HG02678 (cell line): ENCODE data around the gene PMPCA.

Experiments
- ATAC-seq: cut with Tn5 transposase; IDR thresholded peaks from one replicate; pipeline ENCODE4 v1.9.1; 2021; ENCODE audit warnings: mild to moderate bottlenecking, moderate library complexity; ENCODE audit not compliant: unreplicated experiment

PMPCA gene, protein sequence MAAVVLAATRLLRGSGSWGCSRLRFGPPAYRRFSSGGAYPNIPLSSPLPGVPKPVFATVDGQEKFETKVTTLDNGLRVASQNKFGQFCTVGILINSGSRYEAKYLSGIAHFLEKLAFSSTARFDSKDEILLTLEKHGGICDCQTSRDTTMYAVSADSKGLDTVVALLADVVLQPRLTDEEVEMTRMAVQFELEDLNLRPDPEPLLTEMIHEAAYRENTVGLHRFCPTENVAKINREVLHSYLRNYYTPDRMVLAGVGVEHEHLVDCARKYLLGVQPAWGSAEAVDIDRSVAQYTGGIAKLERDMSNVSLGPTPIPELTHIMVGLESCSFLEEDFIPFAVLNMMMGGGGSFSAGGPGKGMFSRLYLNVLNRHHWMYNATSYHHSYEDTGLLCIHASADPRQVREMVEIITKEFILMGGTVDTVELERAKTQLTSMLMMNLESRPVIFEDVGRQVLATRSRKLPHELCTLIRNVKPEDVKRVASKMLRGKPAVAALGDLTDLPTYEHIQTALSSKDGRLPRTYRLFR

DNA sequence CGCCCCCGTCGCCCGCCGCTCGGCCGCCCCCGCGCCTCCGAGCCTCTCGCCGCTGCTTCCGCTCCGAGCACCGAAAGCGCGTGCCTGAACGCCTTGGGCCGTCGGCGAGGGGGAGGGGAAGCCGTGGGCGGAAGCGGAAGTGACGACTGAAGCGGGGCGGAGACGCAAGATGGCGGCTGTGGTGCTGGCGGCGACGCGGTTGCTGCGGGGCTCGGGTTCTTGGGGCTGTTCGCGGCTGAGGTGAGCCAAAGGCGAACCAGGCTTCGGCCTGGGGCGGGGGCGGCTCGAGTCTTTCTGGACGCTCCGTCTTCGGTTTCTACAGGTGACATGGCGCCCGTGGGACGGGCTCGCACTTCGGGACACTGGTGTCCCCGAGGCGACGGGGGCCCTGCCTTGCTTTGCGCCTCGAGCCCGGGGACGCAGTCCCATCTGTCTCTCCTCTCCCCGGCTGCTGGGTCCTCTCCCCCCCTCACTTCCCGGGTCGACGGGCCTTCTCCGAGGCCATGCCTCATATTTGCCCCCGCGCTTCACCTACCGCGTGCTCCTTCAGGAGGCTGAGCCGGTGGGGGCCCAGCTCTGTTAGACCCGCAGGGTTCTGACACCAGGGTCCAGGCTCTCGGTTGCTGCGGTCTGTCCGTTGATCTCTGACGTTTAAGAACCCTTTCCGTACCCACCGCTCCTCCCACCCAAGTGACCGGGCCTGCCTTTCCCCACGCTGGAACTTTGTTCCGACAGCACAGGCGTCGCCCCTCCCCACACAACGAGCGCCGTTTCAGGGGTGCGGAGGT is at the start of gene PMPCA, which contains the start of gene ENTR1:
Gene PMPCA (plus strand): TSS at position 159 of the 788 bp plus-strand sequence. CDS start 11 bp downstream, at position 170.
Gene ENTR1 (minus strand): TSS at position 115 of the 788 bp plus-strand sequence. CDS start 217 bp downstream, outside the sequence.
- ATAC-seq = peak; percentile 82

DNA sequence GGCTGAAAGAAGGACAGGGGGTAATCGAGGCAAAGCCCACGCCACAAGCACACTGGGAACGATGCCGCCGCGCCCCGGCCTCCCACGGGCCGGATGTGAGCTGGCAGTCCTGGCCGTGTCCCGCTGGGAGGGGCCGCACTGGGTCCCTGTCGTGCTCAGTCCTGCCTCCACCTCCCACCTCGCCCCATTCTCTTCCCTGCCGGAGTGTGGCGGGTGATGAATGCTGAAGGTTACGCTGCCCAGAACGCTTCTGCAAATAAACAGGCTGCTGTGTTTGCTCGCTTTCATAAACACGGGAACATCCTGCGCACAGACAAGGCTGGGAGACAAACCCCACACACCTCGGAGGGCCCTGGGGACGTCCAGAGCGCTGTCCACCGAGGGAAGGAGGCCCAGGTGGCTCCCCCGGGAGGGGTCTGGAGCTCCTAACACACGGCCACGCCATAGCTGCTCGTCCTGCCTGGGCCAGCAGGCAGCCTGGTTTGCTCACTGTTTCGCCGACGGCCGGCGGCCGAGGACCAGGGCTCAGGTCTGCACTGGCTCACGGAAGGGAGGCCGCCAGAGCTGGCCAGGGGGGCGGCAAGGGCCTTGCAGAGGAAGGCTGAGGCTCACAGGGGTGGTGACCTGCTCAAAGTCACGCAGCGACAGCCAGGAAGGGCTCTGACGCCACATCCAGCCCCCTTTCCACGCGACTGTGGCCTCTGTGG is 49.3 kb upstream of the PMPCA start:
- ATAC-seq = no peak

DNA sequence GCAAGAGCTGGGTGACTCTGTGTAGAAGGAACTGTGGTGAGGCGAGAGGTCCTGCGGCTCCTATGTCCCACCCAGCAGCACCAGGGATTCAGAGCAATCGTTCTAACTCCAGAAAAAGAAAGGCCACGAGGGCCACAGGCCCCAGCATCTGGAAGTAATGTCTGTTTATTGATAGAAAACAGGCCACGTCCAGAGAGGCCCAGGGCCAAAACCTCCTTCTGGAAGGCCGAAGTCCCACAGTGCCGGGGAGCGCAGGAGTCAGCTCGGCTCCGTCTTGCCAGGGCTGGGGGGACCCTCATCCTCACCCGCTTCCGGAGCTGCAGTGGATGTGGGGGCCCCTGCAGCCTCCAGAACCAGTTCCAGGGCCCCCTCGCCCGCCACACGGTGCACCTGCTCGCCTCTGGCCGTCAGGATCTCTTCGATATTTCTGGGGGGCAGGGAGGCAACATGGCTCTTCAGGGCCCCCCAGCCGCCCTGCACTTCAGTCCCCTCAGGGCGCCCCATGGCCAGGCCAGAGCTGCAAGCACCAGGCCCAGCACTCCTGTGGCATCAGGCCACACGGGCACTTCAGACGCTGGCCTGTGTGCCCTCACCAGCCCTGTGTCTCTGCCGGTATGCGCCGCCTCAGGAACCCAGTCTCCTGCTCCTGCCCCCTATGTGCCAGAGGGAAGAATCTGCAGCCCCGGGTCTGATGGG is 48.6 kb upstream of the PMPCA start:
- ATAC-seq = no peak

DNA sequence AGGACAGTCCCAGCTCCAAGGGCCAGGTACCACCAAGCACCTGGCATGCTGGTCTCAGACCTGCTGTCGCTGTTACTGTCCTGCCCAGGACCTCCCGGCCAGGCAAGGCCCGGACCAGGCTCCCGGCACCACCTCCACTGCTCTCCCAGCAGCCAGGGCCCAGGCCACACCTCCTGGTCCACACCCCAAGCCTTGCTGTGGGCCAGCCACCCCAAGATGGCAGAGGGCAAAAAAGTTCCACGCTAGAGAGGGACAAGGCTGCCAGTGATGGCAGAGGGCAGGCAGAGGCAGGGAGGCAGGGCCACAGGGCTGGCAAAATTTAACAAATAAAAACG is 48.0 kb upstream of the PMPCA start:
- no peak for ATAC-seq

DNA sequence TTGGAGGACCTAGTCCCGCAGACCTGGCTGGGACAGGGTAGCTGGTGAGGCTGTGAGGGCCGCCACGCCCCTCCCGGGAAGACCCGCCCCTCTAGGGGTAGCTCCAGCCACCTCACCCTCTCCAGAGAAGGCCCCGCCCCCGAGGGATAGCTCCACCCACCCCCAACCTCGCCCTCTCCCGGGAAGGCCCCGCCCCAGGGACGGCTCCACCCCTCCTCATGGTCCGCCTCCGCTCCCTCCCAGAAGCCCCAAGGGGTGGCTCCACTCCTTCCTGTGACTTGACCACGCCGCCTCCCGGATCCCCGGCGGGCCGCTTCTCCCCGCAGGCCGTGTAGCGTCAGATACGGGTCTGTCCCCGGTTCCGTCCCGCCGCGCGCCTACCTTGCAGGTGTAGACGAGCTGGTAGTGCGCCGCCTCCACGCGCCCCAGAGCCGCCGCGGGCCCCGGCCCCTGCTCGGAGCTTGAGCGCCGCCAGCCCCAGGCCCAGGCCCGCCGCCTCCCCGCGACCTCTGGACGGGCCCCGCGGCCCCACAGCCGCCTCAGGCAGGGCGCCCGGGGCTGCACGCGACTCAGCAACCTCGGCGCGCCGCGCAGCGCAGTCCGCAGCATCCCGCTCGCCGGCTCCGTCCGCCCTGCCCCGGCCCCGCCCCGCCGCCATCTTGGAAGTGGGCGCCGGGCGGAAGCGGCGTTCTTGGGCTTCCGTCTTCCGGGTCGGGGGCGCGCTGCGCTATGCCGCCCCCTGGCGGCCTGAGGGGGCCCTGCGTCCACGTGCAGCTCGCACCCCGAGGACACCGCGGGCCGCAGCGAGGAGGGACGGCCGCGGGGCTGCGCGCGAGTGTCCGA is 47.1 kb upstream of the PMPCA start, which contains the start of gene DNLZ:
Gene DNLZ (minus strand): TSS at position 639 of the 843 bp plus-strand sequence. CDS start 30 bp downstream, at position 609.
- ATAC-seq = peak; percentile 80

DNA sequence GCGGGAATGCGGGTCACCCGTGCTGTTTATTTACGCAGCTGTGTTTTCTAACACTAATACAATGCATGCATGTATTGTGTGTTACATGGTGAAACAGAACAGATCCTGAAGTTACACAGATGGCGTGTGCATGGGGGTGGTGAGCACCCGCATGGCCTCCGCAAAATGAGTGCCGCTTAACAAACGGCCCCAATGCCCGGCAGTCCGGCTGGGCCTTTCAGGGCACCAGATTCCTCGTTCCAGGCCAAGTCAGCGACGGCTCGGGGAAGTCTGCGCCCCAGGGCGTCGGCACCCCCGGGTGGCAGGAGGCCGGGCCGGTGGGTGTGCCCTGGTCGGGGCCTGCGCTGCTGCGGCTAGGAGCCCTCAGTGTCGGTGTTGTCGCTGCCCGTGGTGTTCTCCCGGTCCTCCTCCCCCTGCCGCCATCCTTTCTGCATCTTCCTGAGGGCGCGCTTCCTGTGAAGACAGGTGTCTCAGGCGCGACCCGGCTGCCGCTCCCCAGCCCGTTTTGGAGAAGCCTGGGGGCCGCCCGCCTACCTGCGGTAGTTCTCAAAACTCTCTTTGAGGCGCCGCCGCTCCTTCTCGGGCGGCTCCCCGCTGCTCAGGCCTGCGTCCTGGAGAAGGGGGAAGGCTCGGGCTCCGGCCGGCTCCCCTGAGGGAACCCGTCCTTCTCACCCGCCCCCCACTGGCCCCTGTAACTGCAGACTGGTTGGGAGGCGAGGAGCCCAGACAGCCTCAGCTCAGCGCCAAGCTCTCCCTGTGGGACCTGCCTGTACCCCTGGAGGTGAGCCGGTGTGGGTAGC is 46.3 kb upstream of the PMPCA start:
- no peak for ATAC-seq

DNA sequence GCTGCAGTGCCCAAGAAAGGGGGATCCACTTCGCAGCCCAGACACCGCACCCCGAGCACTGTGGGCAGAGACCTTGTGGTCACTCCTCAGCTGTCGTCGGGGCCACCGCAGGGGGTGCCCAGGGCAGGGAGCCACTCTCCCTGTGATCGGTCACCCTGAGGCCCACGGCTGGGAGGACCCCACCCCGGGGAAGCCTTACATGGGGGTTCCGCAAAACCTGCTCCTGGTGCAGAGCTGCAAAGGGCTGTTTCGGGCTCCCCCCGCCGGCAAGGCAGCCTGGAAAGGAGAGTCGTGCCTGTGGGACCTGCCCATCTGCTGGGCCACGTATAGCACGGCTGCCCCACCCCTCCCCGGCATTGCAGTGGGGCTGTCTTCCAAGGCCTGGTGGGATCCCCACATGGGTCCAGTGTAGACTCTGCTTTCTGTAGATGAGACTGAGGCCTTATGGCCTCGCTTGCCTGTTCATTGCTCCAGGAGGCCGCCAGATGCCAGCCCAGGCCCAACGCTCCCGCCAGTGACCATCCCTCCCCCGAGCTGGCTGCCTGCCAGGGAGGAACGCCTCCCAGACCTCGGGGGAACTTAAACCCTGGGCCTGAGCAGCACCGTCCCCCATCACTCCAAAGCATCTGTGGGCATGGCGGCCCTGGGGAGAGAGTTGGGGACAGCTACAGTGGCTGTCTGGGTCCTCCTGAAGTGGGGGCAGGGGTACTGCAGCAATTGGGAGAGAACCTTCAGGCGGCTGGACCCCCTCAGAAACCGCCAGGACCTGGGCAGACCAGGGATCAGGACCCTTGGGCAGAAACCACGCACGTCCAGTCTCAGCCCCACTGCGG is 45.3 kb upstream of the PMPCA start:
- no peak for ATAC-seq

DNA sequence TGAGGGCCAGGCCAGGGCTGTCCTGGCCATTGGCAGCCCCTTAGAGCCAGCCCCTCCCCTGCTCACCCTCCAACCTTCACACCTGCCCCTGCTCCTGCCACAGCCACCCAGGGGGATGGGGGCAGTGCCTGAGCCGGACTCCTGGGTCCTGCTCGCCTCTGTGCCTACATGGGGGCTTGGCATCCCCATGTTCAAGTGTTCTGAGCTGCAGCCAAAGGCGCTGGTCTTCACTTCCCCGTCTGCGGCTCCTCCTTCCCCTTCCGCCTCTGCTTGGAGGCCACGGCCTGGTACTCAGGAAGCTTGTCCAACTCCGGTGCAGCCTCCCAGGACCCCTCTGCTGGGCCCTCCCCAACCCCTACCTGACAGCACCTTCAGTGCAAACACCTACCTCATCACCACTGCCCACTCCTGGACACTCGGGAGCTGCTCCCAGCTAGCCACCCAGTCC is 44.7 kb upstream of the PMPCA start:
- no peak for ATAC-seq

DNA sequence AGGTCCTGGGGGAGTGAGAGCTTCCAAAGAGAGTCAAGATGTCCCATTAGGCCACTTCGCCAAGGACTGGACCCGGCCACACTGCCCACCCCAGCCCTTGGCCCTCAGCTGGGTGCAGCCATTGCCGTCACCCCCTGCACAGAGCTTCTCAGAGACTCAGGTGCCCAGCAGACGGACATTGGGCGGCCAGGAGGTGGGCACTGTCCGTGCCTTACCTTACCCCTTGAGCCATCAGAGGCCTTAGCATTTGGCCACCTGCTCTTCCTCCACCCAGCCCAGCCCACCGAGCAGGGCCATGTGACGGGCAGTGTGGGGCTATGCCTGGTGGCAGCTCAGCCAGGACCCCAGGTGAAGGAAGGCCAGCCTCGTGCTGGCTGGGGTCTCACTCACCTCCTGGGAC is 43.6 kb upstream of the PMPCA start:
- ATAC-seq = no peak

DNA sequence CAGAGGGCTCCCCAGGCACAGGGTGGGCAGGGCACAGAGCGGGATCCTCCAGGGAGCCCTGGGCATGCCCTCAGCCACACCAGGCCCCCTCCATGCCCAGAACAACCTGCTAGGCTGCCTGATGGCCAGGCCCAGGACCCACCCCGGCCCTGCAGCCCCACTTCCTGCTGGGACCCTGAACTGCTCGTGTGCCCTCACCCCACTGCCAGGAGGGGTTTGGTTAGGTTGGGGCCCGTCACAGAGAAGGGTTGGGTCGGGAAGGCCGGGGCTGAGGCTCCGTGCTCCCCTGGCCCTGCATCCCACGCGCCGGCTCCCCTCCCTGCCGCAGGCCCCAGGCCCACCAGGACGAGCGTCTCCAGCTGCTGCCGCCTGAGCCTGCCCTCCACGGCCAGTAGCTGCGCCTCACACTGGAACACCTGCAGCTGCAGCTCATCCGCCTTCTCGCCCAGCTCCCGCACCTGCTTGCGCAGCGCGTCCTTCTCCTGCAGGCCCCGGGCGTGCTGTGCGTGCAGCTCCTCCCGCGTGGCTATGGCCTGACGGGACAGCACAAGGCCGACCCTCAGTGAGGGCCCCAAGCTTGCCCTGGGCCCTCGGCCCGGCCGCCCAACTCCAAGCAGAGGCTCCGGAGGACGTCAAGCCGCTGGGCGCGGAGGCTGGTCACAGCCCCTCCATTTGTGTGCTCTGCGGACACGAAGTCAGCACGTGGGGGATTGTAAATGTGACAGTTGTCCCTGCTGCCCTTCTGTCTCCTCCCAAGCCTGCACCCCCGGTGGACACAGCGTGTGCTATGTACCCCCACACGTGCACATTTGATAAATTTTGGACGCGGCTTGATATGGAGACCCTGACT is 42.9 kb upstream of the PMPCA start:
- no peak for ATAC-seq

DNA sequence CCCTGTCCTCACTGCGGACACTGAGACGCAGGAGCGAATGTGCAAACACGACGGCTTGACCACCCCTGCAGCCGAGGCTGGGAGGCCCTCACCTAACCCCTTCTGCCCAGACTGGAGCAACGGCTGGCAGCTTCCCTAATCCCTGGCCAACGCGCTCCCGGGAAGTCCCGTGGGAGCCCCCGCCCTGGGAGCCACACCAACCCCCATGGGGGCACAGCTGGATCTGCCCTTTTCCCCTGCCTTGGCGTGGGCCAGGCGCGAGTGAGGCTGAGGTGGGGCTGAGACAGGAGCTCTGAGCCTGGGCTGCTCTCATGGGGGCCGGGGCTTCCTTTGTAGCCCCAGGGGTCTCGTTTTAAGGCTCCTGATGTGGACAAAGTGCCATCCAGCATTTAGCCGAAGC is 42.3 kb upstream of the PMPCA start:
- no peak for ATAC-seq

DNA sequence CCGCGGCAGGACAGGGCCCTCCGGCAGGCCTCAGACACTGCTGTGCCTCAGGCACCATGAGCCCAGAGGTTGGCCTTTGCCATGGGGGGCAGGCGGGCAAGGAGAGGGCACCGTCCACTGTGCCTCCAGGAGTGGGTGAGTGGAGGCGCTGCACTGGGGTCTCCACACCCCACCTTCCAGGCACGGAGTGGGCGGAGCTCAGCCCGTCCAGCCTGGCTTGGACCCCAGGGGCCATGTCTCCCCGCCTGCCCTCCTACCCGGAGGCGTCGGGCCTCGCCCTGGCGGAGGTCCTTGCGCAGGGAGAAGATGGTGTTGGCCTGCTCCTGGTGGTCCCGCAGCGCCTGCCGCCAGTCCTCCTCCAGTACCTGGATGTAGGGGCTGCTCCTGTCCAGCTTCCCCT is 40.4 kb upstream of the PMPCA start:
- ATAC-seq = no peak

DNA sequence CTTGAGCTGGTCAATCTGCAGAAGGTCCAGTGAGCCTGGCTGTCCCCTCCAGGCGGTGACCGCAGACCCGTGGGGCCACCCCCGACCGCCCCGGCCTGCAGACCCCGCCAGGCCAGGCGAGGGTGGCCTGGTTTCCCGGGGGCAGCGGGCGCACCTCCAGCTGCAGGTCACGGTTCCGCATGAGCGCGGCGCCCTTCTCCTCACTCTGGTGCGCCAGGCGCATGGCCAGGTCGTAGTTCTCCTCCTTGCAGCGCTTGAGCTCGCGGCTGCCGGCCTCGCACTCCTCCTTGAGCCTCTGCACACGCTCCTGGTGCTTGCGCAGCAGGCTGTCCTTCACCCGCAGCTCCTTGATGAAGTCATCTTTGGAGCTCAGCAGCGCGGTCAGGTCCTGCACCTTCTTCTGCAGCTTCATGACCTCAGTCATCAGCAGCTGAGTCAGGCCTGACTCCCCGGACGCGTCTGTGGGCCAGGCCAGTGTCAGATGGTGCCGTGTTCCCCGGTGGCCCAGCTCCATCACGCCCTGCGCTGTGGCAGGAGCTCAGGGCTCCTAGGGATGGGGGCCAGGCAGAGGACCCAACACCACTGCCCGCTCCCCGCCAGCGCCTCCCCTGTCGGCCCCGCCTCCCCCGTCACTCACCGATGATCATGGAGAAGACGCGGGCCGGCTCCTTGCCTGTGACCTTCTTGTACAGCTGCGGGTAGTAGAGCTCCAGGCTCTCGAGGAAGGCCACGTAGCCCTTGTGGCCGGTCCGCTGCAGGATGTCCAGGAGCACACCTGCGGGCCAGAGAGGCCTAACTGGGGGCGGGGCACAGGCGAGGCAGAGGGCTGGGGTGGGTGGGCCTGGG is 39.5 kb upstream of the PMPCA start:
- ATAC-seq = no peak

DNA sequence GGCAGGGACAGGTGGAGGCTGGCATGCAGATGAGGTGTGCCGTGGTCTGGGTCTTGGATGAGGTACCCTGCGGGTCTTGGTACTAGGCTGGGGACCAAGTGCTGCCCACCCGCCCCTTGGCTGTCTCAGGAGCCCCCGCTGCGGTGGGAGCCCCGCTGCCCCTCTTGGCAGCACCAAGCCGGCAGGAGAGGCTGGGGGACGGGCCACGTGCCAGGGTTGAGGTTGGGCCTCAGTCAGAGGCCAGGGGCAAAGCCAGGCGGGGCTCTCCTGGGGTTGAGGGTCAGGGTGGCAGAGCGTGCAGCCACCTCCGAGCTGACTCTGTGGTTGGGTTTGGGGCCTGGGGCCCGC is 39.0 kb upstream of the PMPCA start:
- ATAC-seq = no peak

DNA sequence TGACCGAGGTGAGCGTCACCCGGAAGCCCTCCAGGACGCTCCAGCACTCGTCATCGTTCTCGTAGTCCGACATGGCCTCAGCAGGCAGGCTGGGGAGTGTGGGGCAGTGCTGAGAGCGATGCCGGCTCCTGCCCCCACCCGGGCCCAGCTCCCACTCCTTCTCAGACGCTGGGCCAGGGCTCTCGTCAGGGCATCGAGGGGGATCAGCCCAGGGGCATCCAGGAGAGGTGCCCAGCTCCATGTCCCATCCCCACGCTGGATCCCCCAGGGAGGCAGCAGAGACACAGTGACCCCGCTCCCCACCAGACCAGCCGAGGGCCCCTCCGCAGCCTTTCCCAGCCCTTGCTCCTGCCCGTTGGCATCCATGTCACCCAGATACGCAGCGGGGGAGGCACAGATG is 38.5 kb upstream of the PMPCA start:
- ATAC-seq = no peak
